ENCODE data around the gene ARHGAP26.

- TF ChIP-seq CTCF (IDR thresholded peaks at IDR 0.05) (no peak), POLR2AphosphoS5 (IDR thresholded peaks at IDR 0.05) (no peak), EP300 (IDR thresholded peaks at IDR 0.05) (no peak)
Observed at GRCh38 chr5:142819825-142820224, 49.6 kb downstream of the ARHGAP26 start.

Measured in sigmoid colon (tissue), 4 donors.